Ishikawa (cell line): ENCODE data around the gene RPL9.

ENCODE experiments used
- CEBPB ChIP-seq: IDR thresholded peaks from 2 replicates; pipeline ENCODE4 v1.6.1; 2012
- EGR1 ChIP-seq: IDR thresholded peaks from 2 replicates; pipeline ENCODE4 v1.6.1; 2012
- FOXM1 ChIP-seq: IDR thresholded peaks from 2 replicates; pipeline ENCODE4 v1.6.1; 2012; ENCODE audit warnings: low read depth, borderline replicate concordance
- RAD21 ChIP-seq: IDR thresholded peaks from 2 replicates; pipeline ENCODE4 v1.6.1; 2012; ENCODE audit warnings: low read depth
- TAF1 ChIP-seq: IDR thresholded peaks from 2 replicates; pipeline ENCODE4 v1.6.1; 2012; ENCODE audit warnings: low read depth, mild to moderate bottlenecking
- YY1 ChIP-seq: IDR thresholded peaks from 2 replicates; pipeline ENCODE4 v1.6.1; 2012; ENCODE audit warnings: low read depth
- TF ChIP-seq, protein P1 (sequence below): IDR thresholded peaks from 2 replicates; pipeline ENCODE4 v1.6.1; 2012
- TF ChIP-seq, protein P2 (sequence below): IDR thresholded peaks from 2 replicates; pipeline ENCODE4 v1.6.1; 2012; ENCODE audit warnings: low read depth, mild to moderate bottlenecking
- TF ChIP-seq, protein P3 (sequence below): IDR thresholded peaks from 2 replicates; pipeline ENCODE4 v1.6.1; 2012

DNA sequence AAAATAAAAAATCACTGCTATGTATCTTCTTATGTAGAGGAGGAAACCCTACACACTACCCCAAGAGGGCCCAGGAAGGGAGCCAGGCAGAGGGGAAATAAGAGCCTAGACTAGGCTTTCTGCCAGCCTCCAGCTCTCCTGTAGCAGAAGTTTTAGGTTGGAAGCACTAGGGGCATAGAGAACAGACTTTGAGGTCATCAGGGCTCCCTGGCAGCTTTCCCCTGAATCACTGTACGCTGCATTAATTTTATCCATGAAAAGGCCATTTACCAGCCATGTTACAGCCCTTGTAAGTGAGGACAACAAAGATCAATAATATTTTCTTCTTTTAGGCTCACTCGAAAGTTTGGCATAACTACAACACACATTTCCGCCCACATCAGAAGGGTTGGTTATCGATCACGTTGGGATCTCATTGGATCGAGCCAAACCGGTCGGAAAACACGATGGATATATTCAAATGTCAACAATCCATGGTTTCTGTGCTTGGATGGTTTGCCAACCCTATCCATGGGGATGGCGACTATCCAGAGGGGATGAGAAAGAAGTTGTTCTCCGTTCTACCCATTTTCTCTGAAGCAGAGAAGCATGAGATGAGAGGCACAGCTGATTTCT, 24.7 kb downstream of the RPL9 start:
- TF ChIP-seq, protein P1, sequence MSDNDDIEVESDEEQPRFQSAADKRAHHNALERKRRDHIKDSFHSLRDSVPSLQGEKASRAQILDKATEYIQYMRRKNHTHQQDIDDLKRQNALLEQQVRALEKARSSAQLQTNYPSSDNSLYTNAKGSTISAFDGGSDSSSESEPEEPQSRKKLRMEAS: no peak
- TF ChIP-seq TAF1: no peak
- TF ChIP-seq, protein P2, sequence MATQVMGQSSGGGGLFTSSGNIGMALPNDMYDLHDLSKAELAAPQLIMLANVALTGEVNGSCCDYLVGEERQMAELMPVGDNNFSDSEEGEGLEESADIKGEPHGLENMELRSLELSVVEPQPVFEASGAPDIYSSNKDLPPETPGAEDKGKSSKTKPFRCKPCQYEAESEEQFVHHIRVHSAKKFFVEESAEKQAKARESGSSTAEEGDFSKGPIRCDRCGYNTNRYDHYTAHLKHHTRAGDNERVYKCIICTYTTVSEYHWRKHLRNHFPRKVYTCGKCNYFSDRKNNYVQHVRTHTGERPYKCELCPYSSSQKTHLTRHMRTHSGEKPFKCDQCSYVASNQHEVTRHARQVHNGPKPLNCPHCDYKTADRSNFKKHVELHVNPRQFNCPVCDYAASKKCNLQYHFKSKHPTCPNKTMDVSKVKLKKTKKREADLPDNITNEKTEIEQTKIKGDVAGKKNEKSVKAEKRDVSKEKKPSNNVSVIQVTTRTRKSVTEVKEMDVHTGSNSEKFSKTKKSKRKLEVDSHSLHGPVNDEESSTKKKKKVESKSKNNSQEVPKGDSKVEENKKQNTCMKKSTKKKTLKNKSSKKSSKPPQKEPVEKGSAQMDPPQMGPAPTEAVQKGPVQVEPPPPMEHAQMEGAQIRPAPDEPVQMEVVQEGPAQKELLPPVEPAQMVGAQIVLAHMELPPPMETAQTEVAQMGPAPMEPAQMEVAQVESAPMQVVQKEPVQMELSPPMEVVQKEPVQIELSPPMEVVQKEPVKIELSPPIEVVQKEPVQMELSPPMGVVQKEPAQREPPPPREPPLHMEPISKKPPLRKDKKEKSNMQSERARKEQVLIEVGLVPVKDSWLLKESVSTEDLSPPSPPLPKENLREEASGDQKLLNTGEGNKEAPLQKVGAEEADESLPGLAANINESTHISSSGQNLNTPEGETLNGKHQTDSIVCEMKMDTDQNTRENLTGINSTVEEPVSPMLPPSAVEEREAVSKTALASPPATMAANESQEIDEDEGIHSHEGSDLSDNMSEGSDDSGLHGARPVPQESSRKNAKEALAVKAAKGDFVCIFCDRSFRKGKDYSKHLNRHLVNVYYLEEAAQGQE: no peak
- TF ChIP-seq, protein P3, sequence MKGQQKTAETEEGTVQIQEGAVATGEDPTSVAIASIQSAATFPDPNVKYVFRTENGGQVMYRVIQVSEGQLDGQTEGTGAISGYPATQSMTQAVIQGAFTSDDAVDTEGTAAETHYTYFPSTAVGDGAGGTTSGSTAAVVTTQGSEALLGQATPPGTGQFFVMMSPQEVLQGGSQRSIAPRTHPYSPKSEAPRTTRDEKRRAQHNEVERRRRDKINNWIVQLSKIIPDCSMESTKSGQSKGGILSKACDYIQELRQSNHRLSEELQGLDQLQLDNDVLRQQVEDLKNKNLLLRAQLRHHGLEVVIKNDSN: no peak
- no peak for TF ChIP-seq CEBPB
- no peak for TF ChIP-seq YY1
- no peak for TF ChIP-seq FOXM1
- TF ChIP-seq RAD21: no peak
- no peak for TF ChIP-seq EGR1
